ENCODE results near the gene FOXO3. TPM values are rescaled to one million over a fixed set of nuclear protein-coding genes. Genes with fewer than 3 reads are reported as not detected.
A peak's percentile ranks its signal among the peaks of the same experiment; 100 is the strongest.
"Not testable (repeated sequence)": the region's sequence is repeated elsewhere in the genome, so short reads cannot be mapped to it uniquely, and the experiment has no call there.

Gene FOXO3
- total RNA-seq, 4 donors from 2014 or later = 29.9 to 66.1 (median 59.1) TPM

GRCh38 chr6:108675226-108676200, 114.8 kb downstream of the FOXO3 start:
- Histone ChIP-seq H3K27me3 (no peaks in the 10 kb centered on the region), H3K27ac (peak overlapping the region; percentile 22 to 68 (median 52)), H3K36me3 (no peaks in the 10 kb centered on the region), H3K9me3 (no peaks in the 10 kb centered on the region), H3K4me3 (no peak overlapping the region), H3K4me1 (peaks cover 53 to 78% (median 64%) of the 10 kb centered on the region in 4 donors)
- intact Hi-C loops (cut with DNase I; ENCODE audit: low total_unique reads) = no loop called here
- WGBS, 2 donors (ENCODE audit: low coverage in 1 of 2) = 60 to 75% methylated on average over 2 to 3 of the region's 3 CpGs
- DNase-seq = no peak
- TF ChIP-seq POLR2AphosphoS5 (IDR thresholded peaks at IDR 0.05) = peak in 1 of 3 donors; percentile 28
- TF ChIP-seq EP300 (IDR thresholded peaks at IDR 0.05; ENCODE audit: low read depth) = no peak
- in situ Hi-C loops (cut with MboI; ENCODE audit: low pct_ligation_motif_present in 1 of 4, low pct_unique_long_range_greater_than_20kb in 1 of 4, low sequenced_read_pairs in 3 of 4) = no loop called here

GRCh38 chr6:108676555-108676954, 115.8 kb downstream of the FOXO3 start:
- DNase-seq = no peak
- in situ Hi-C loops (cut with MboI; ENCODE audit: low pct_ligation_motif_present in 1 of 4, low pct_unique_long_range_greater_than_20kb in 1 of 4, low sequenced_read_pairs in 3 of 4) = no loop called here
- H3K36me3 ChIP-seq = no peaks in the 10 kb centered on the region
- intact Hi-C loops (cut with DNase I; ENCODE audit: low total_unique reads) = no loop called here
- peak overlapping the region; percentile 22 to 68 (median 52) for H3K27ac ChIP-seq
- TF ChIP-seq CTCF (IDR thresholded peaks at IDR 0.05) (no peak), EP300 (IDR thresholded peaks at IDR 0.05; ENCODE audit: low read depth) (no peak), POLR2AphosphoS5 (IDR thresholded peaks at IDR 0.05) (no peak), POLR2A (IDR thresholded peaks at IDR 0.05) (no peak)
- peaks cover 46 to 68% (median 55%) of the 10 kb centered on the region in 4 donors for H3K4me1 ChIP-seq
- H3K9me3 ChIP-seq = no peaks in the 10 kb centered on the region
- no peak overlapping the region for H3K4me3 ChIP-seq
- H3K27me3 ChIP-seq = no peaks in the 10 kb centered on the region
- 73 to 82% methylated on average over 3 of the region's 3 CpGs for WGBS, 2 donors (ENCODE audit: low coverage in 1 of 2)

- Histone ChIP-seq H3K36me3 (no peaks in the 10 kb centered on the region), H3K27me3 (no peaks in the 10 kb centered on the region), H3K4me1 (peaks cover 38 to 60% (median 49%) of the 10 kb centered on the region in 4 donors), H3K4me3 (no peak overlapping the region), H3K9me3 (no peaks in the 10 kb centered on the region), H3K27ac (peak overlapping the region in 3 of 4 donors; percentile 43 to 68 (median 61))
- 76 to 80% methylated on average over 1 to 3 of the region's 3 CpGs for WGBS, 2 donors (ENCODE audit: low coverage in 1 of 2)
- TF ChIP-seq POLR2AphosphoS5 (IDR thresholded peaks at IDR 0.05) (no peak), EP300 (IDR thresholded peaks at IDR 0.05; ENCODE audit: low read depth) (no peak), CTCF (IDR thresholded peaks at IDR 0.05) (no peak), POLR2A (IDR thresholded peaks at IDR 0.05) (no peak)
- no peak for DNase-seq
- intact Hi-C loops (cut with DNase I; ENCODE audit: low total_unique reads) (no loop called here), in situ Hi-C loops (cut with MboI; ENCODE audit: low pct_ligation_motif_present in 1 of 4, low pct_unique_long_range_greater_than_20kb in 1 of 4, low sequenced_read_pairs in 3 of 4) (no loop called here)
Observed at GRCh38 chr6:108677357-108677756, 116.6 kb downstream of the FOXO3 start.

GRCh38 chr6:108677894-108678293, 117.2 kb downstream of the FOXO3 start:
- H3K4me3 ChIP-seq = no peak overlapping the region
- WGBS, 2 donors (ENCODE audit: low coverage in 1 of 2) = 22 to 75% methylated on average over 1 of the region's 1 CpG
- in situ Hi-C loops (cut with MboI; ENCODE audit: low pct_ligation_motif_present in 1 of 4, low pct_unique_long_range_greater_than_20kb in 1 of 4, low sequenced_read_pairs in 3 of 4) (no loop called here), intact Hi-C loops (cut with DNase I; ENCODE audit: low total_unique reads) (no loop called here)
- TF ChIP-seq POLR2A (IDR thresholded peaks at IDR 0.05) (no peak), EP300 (IDR thresholded peaks at IDR 0.05; ENCODE audit: low read depth) (no peak), CTCF (IDR thresholded peaks at IDR 0.05) (no peak), POLR2AphosphoS5 (IDR thresholded peaks at IDR 0.05) (no peak)
- H3K9me3 ChIP-seq = no peaks in the 10 kb centered on the region
- H3K27me3 ChIP-seq = no peaks in the 10 kb centered on the region
- peaks cover 32 to 54% (median 48%) of the 10 kb centered on the region in 4 donors for H3K4me1 ChIP-seq
- H3K27ac ChIP-seq = peak overlapping the region; percentile 3 to 68 (median 52)
- H3K36me3 ChIP-seq = no peaks in the 10 kb centered on the region
- no peak for DNase-seq

- H3K36me3 ChIP-seq; H3K27me3 ChIP-seq; in situ Hi-C loops (cut with MboI; ENCODE audit: low pct_ligation_motif_present in 1 of 4, low pct_unique_long_range_greater_than_20kb in 1 of 4, low sequenced_read_pairs in 3 of 4); H3K9me3 ChIP-seq; DNase-seq; H3K27ac ChIP-seq; H3K4me3 ChIP-seq; intact Hi-C loops (cut with DNase I; ENCODE audit: low total_unique reads): not testable (repeated sequence)
- WGBS, 2 donors (ENCODE audit: low coverage in 1 of 2) = 94 to 95% methylated on average over 9 of the region's 9 CpGs
- H3K4me1 ChIP-seq = peaks cover 22 to 42% (median 32%) of the 10 kb centered on the region in 4 donors
Observed at GRCh38 chr6:108680314-108680713, 119.6 kb downstream of the FOXO3 start.

- in situ Hi-C loops (cut with MboI; ENCODE audit: low pct_ligation_motif_present in 1 of 4, low pct_unique_long_range_greater_than_20kb in 1 of 4, low sequenced_read_pairs in 3 of 4); H3K27me3 ChIP-seq; H3K27ac ChIP-seq; H3K36me3 ChIP-seq; H3K9me3 ChIP-seq; intact Hi-C loops (cut with DNase I; ENCODE audit: low total_unique reads); DNase-seq; H3K4me3 ChIP-seq: not testable (repeated sequence)
- H3K4me1 ChIP-seq = peaks cover 15 to 35% (median 24%) of the 10 kb centered on the region in 4 donors
- WGBS, 2 donors (ENCODE audit: low coverage in 1 of 2) = 95 to 100% methylated on average over 1 of the region's 1 CpG
Observed at GRCh38 chr6:108681721-108682120, 121.0 kb downstream of the FOXO3 start.

GRCh38 chr6:108682383-108683119, 121.8 kb downstream of the FOXO3 start:
- peaks cover 8 to 26% (median 16%) of the 10 kb centered on the region in 4 donors for H3K4me1 ChIP-seq
- H3K4me3 ChIP-seq; DNase-seq; H3K27me3 ChIP-seq; H3K36me3 ChIP-seq; intact Hi-C loops (cut with DNase I; ENCODE audit: low total_unique reads); H3K27ac ChIP-seq; in situ Hi-C loops (cut with MboI; ENCODE audit: low pct_ligation_motif_present in 1 of 4, low pct_unique_long_range_greater_than_20kb in 1 of 4, low sequenced_read_pairs in 3 of 4); H3K9me3 ChIP-seq: not testable (repeated sequence)
- WGBS, 2 donors (ENCODE audit: low coverage in 1 of 2) = 70 to 93% methylated on average over 2 to 7 of the region's 7 CpGs
